Cardiac septum (tissue), 1 donor: ENCODE measurements around the gene METRNL. TPM values are rescaled to one million over a fixed set of nuclear protein-coding genes. Genes with fewer than 3 reads are reported as not detected.

Experiments
- total RNA-seq: library from RNA; stranded (reverse); fragmentation: NEBNext Ultra II Directional; extraction: Animal tissue kit (Norgen Biotek cat#: 25700); gene quantifications from one replicate; pipeline ENCODE4 v1.2.1, GENCODE V29; 2021
- donor health status: DM: no; HTN: no; CAD: no.

Gene METRNL
- total RNA-seq, 1 donor from 2014 or later = 104 TPM

Other genes starting within 250 kb of the METRNL start
- gene ZNF750, start 239.6 kb upstream of the METRNL start, total RNA-seq = not detected